GM23248 (cell line): ENCODE results near the gene GAB3. TPM values are rescaled to one million over a fixed set of nuclear protein-coding genes. Genes with fewer than 3 reads are reported as not detected.

Experiments
- DNase-seq: peaks from one replicate; pipeline ENCODE4 v3.0.0-alpha.2; 2015
- H2AFZ ChIP-seq: fragments of 200-600 bp; sonication (generic); 2 replicates; pipeline ENCODE4 v1.6.1; 2016; ENCODE audit warnings: antibody characterized with exemption
- H3F3A ChIP-seq: fragments of 200-600 bp; sonication (generic); 2 replicates; pipeline ENCODE4 v1.6.1; 2016; ENCODE audit warnings: mild to moderate bottlenecking, antibody characterized with exemption, mixed run types; ENCODE audit not compliant: insufficient read depth
- H3K27ac ChIP-seq: fragments of 200-600 bp; sonication (generic); 2 replicates; pipeline ENCODE4 v1.5.1; 2016; ENCODE audit warnings: mild to moderate bottlenecking
- H3K27me3 ChIP-seq: fragments of 200-600 bp; sonication (generic); replicated peaks from 2 replicates; pipeline ENCODE4 v1.6.1; 2016; ENCODE audit warnings: mild to moderate bottlenecking; ENCODE audit not compliant: insufficient read depth
- H3K36me3 ChIP-seq: fragments of 200-600 bp; sonication (generic); 2 replicates; pipeline ENCODE4 v1.6.1; 2016; ENCODE audit warnings: low read depth, mild to moderate bottlenecking
- H3K4me1 ChIP-seq: fragments of 200-600 bp; sonication (generic); 2 replicates; pipeline ENCODE4 v1.6.1; 2016; ENCODE audit warnings: mild to moderate bottlenecking; ENCODE audit not compliant: insufficient read depth
- H3K4me2 ChIP-seq: fragments of 200-600 bp; sonication (generic); one replicate; pipeline ENCODE4 v1.6.1; 2016; ENCODE audit warnings: mild to moderate bottlenecking; ENCODE audit not compliant: unreplicated experiment
- H3K4me3 ChIP-seq: fragments of 200-600 bp; sonication (generic); 2 replicates; pipeline ENCODE4 v1.5.1; 2016; ENCODE audit warnings: mild to moderate bottlenecking
- H3K79me2 ChIP-seq: fragments of 200-600 bp; sonication (generic); 2 replicates; pipeline ENCODE4 v1.6.1; 2016; ENCODE audit warnings: mild to moderate bottlenecking; ENCODE audit not compliant: insufficient read depth
- H3K9ac ChIP-seq: fragments of 200-600 bp; sonication (generic); 2 replicates; pipeline ENCODE4 v1.6.1; 2016; ENCODE audit warnings: mild to moderate bottlenecking
- H3K9me2 ChIP-seq: fragments of 200-600 bp; sonication (generic); 2 replicates; pipeline ENCODE4 v1.6.1; 2016; ENCODE audit warnings: mixed run types, mild to moderate bottlenecking, moderate library complexity; ENCODE audit not compliant: insufficient read depth
- H3K9me3 ChIP-seq: fragments of 200-600 bp; sonication (generic); one replicate; pipeline ENCODE4 v1.6.1; 2017; ENCODE audit warnings: low read depth
- H4K20me1 ChIP-seq: fragments of 200-600 bp; sonication (generic); 2 replicates; pipeline ENCODE4 v1.6.0; 2016; ENCODE audit not compliant: insufficient read depth
- EZH2 ChIP-seq: fragments of 200-600 bp; sonication (generic); IDR thresholded peaks from 2 replicates; pipeline ENCODE4 v1.6.1; 2018; ENCODE audit warnings: antibody characterized with exemption, mild to moderate bottlenecking; ENCODE audit not compliant: insufficient read depth, poor library complexity, severe bottlenecking
- EZH2phosphoT487 ChIP-seq: fragments of 200-600 bp; sonication (generic); IDR thresholded peaks from 2 replicates; pipeline ENCODE4 v1.6.1; 2018; ENCODE audit warnings: antibody characterized with exemption, moderate library complexity, mild to moderate bottlenecking, low read depth; ENCODE audit not compliant: insufficient read depth
- WGBS, 2 experiments: methylation state at CpG; one replicate each; pipeline ENCODE4 v1.1.6; 2015 to 2017; ENCODE audit warnings: low lambda C conversion rate in 2 of 2, low coverage in 1 of 2; ENCODE audit errors: missing lambda C conversion rate in 2 of 2; 5-methylcytosine and 5-hydroxymethylcytosine counted together
- in situ Hi-C: fragments of 300-500 bp; cut with MboI; formaldehyde crosslinking; loops from 2 replicates; pipeline ENCODE4 v1.15.0; 2020
- polyA plus RNA-seq: library from polyadenylated mRNA; unstranded; fragments of >200 nt; fragmentation: Nextera tagmentation; extraction: Ambion mirVana; gene quantifications from 2 replicates; pipeline ENCODE4 v1.2.1, GENCODE V29; 2016
- total RNA-seq: library from RNA; depleted of rRNA; stranded (reverse); fragments of >200 nt; shearing (Covaris generic); gene quantifications from 2 replicates; pipeline ENCODE4 v1.2.3, GENCODE V29; 2014

The GAB3 gene
- total and polyA plus RNA-seq, 2 experiments from 2014 or later: 0.76 to 1.0 TPM

DNA sequence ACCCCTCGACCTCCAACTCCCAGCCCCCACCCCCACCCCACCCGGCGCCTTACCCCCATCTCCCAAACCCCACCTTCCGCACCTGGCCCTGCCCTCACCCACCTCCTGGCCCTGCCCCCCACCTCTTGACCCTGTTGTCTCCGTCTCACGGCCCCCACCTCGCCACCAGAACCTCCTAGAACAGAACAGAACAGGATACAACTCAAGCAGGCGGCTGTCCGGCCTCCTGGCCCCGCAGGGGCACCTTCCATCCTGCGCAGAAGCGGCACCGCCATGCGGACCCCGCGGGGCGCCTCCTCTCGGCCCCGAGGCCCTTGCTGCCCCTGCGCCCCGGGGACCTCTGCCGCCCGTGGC is 97.9 kb downstream of the GAB3 start:
- no peak overlapping the region for H3K4me3 ChIP-seq
- H3K4me2 ChIP-seq: no peak overlapping the region
- WGBS, 2 experiments: 72 to 89% methylated on average over 3 to 9 of the region's 23 CpGs
- DNase-seq: no peak
- no peaks in the 10 kb centered on the region for H3K4me1 ChIP-seq
- H3K27ac ChIP-seq: no peak overlapping the region
- H3K27me3 ChIP-seq: no peaks in the 10 kb centered on the region
- no peak overlapping the region for H2AFZ ChIP-seq
- H3K9me3 ChIP-seq: no peaks in the 10 kb centered on the region
- H3F3A ChIP-seq: no peaks in the 10 kb centered on the region
- H3K9me2 ChIP-seq: no peaks in the 10 kb centered on the region
- no peaks in the 10 kb centered on the region for H3K36me3 ChIP-seq
- in situ Hi-C loops: no loop called here
- no peaks in the 10 kb centered on the region for H3K79me2 ChIP-seq
- no peaks in the 10 kb centered on the region for H4K20me1 ChIP-seq
- no peak overlapping the region for H3K9ac ChIP-seq
- TF ChIP-seq EZH2 (no peak), EZH2phosphoT487 (no peak)

DNA sequence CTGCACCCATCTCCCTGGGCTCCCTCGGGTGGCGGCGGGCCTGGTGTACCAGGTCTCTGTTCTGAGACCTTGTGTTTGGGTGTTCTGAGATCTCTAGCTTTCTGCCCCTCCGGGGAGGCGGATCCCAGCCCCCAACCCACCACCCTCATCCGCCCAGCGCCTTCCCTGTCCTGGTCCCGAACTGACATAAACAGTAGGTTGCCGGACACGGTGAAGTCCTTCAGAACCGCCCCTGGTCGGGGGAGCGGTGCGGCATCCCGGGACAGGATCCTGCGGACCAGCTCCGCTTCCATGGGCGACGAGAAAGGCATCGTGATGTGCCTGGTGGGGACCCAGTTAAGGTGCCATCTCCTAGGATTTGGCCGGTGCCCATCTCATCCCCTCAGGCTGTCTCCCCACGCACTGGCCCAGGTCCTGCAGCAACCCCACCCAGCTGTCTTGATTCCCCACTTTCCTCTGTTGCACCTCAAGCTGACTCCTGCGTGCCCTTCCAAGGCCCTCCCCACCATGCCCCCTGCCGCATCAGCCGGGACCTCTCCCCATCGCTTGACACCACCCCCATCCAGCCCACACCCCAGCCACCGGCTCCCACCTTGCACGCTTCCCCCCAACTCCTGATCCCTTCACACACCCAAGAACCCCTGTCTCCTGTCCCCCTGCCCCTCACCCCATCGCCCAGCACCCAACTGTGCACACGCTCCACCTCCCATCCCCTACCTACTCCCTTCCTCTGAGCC is 98.4 kb downstream of the GAB3 start:
- 50 to 79% methylated on average over 2 to 27 of the region's 30 CpGs for WGBS, 2 experiments
- no peak for TF ChIP-seq EZH2
- TF ChIP-seq EZH2phosphoT487: no peak
- in situ Hi-C loops: no loop called here

DNA sequence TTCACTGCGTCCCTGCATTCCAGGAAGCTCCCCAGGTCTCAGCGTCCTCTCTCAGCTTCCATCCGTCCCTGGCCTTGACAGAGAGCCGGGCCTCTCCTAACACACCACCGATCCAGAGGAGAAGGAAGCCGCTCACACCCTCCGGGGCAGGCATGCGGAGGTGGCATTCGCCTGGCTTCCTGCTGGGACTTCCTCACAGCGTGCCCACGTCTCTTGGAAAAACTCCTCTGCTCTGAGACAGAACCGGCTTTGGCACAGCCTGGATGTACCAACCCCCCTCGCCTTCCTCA is 100.7 kb downstream of the GAB3 start:
- Histone ChIP-seq H3K9me3 (no peaks in the 10 kb centered on the region), H3F3A (no peaks in the 10 kb centered on the region), H3K27ac (no peak overlapping the region), H3K4me1 (no peaks in the 10 kb centered on the region), H3K9ac (no peak overlapping the region), H3K9me2 (no peaks in the 10 kb centered on the region), H2AFZ (no peak overlapping the region), H3K4me3 (no peak overlapping the region), H3K27me3 (no peaks in the 10 kb centered on the region), H4K20me1 (no peaks in the 10 kb centered on the region), H3K36me3 (no peaks in the 10 kb centered on the region), H3K79me2 (no peaks in the 10 kb centered on the region), H3K4me2 (no peak overlapping the region)
- TF ChIP-seq EZH2phosphoT487 (no peak), EZH2 (no peak)
- no peak for DNase-seq
- 63% methylated on average over 10 of the region's 13 CpGs; no CpG with 5 or more reads in 1 of the 2 experiments for WGBS, 2 experiments
- in situ Hi-C loops: no loop called here

More for the DNA sequence above, 98.4 kb downstream of the GAB3 start:
- Histone ChIP-seq H4K20me1 (no peaks in the 10 kb centered on the region), H3K4me2 (no peak overlapping the region), H3K9me3 (no peaks in the 10 kb centered on the region), H3K9me2 (no peaks in the 10 kb centered on the region), H3K27ac (no peak overlapping the region), H3K9ac (no peak overlapping the region), H3K36me3 (no peaks in the 10 kb centered on the region), H3K4me1 (no peaks in the 10 kb centered on the region), H3K4me3 (no peak overlapping the region), H3K27me3 (no peaks in the 10 kb centered on the region), H3F3A (no peaks in the 10 kb centered on the region), H3K79me2 (no peaks in the 10 kb centered on the region), H2AFZ (no peak overlapping the region)
- no peak for DNase-seq

DNA sequence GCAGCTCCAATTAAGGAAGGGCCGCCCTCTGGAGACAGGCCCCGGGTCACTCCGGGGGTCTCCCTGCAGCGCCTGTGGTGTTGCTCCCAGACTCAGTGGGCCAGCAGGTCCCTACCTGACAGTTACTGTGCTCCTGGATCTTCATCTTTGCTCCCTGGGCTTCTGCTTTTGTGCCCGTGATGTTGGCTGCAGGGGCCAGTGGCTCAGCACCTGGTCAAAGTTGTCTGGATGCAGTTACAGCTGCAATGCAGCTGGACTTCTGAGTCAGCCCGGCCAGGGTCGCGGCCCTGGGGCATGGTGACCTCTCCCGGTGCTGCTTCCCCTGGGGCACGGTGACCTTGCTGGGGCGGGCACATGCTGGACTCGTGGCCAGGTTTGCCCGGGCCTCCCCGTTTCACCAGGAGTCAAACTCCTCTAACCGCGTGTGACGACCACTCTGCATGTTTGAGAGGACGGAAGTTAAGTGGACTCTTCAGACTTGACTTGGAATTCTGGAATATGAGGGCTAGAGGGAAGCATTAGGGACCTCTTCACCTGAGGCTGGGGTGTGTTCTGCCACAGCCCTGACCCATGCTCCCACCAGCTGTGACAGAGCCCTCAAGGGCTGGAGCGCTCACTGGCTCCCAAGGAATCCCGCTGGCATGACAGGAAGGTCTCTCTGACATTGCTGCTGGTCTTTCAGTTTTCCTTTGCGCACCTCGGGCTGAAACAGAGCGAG is 101.2 kb downstream of the GAB3 start:
- Histone ChIP-seq H3K4me2 (no peak overlapping the region), H2AFZ (no peak overlapping the region), H3K27me3 (no peaks in the 10 kb centered on the region), H3K4me3 (no peak overlapping the region), H4K20me1 (no peaks in the 10 kb centered on the region), H3K79me2 (no peaks in the 10 kb centered on the region), H3K9ac (no peak overlapping the region), H3K9me2 (no peaks in the 10 kb centered on the region), H3K36me3 (no peaks in the 10 kb centered on the region), H3K4me1 (no peaks in the 10 kb centered on the region), H3K27ac (no peak overlapping the region), H3K9me3 (no peaks in the 10 kb centered on the region), H3F3A (no peaks in the 10 kb centered on the region)
- 84 to 97% methylated on average over 7 to 16 of the region's 23 CpGs for WGBS, 2 experiments
- TF ChIP-seq EZH2: no peak
- TF ChIP-seq EZH2phosphoT487: no peak
- no peak for DNase-seq
- in situ Hi-C loops: no loop called here
